SK-N-SH (cell line): ENCODE results near the gene FRS2.

Source experiments
- CTCF ChIP-seq: fragments of 200-600 bp; sonication (generic); IDR thresholded peaks from 2 replicates; pipeline ENCODE4 v1.6.1; 2017; ENCODE audit warnings: antibody characterized with exemption, mild to moderate bottlenecking, moderate library complexity
- EP300 ChIP-seq, 2 experiments: IDR thresholded peaks; 2 replicates each; pipeline versions ENCODE4 v1.4.0 to v1.6.1; 2012; ENCODE audit warnings: borderline replicate concordance in 1 of 2, low read depth in 1 of 2, low read length in 1 of 2
- EZH2phosphoT487 ChIP-seq: fragments of 200-600 bp; sonication (generic); IDR thresholded peaks from 2 replicates; pipeline ENCODE4 v1.6.1; 2017; ENCODE audit warnings: low read depth, mixed run types, mild to moderate bottlenecking, antibody characterized with exemption, moderate library complexity, borderline replicate concordance
- FOSL2 ChIP-seq: IDR thresholded peaks from 2 replicates; pipeline ENCODE4 v1.4.0; 2012; ENCODE audit warnings: low read depth, mild to moderate bottlenecking, moderate library complexity, borderline replicate concordance
- GABPA ChIP-seq: IDR thresholded peaks from 2 replicates; pipeline ENCODE4 v1.4.0; 2012; ENCODE audit warnings: low read depth, mild to moderate bottlenecking
- GATA2 ChIP-seq: sonication (generic); formaldehyde crosslinking; IDR thresholded peaks from 2 replicates; pipeline ENCODE4 v1.5.0; 2020; ENCODE audit warnings: mild to moderate bottlenecking, missing genetic modification reagents
- JUND ChIP-seq: IDR thresholded peaks from 2 replicates; pipeline ENCODE4 v1.4.0; 2012
- POLR2AphosphoS5 ChIP-seq: IDR thresholded peaks from 2 replicates; pipeline ENCODE4 v1.6.1; 2012; ENCODE audit warnings: low read depth, low read length
- RCOR1 ChIP-seq: fragments of 150-350 bp; IDR thresholded peaks from 2 replicates; pipeline ENCODE4 v1.6.1; 2017; ENCODE audit warnings: antibody characterized with exemption, low read length
- RFX5 ChIP-seq: IDR thresholded peaks from 2 replicates; pipeline ENCODE4 v1.6.1; 2012; ENCODE audit warnings: mild to moderate bottlenecking, improper control_type of control experiment, low read length
- SMC3 ChIP-seq: IDR thresholded peaks from 2 replicates; pipeline ENCODE4 v1.6.1; 2012; ENCODE audit warnings: low read depth, low read length, improper control_type of control experiment

GRCh38 chr12:69524331-69524630 is 54.1 kb downstream of the FRS2 start:
- TF ChIP-seq CTCF: no peak
- TF ChIP-seq SMC3: no peak
- no peak for TF ChIP-seq JUND
- no peak for TF ChIP-seq RFX5
- no peak for TF ChIP-seq RCOR1
- TF ChIP-seq POLR2AphosphoS5: no peak
- no peak for TF ChIP-seq GABPA
- TF ChIP-seq FOSL2: no peak
- no peak for TF ChIP-seq EP300 (IDR thresholded peaks at IDR 0.05; ENCODE audit: borderline replicate concordance in 1 of 2, low read depth in 1 of 2, low read length in 1 of 2)
- TF ChIP-seq GATA2 (CRISPR knock-in tag): no peak
- no peak for TF ChIP-seq EZH2phosphoT487
